DND-41 (cell line): ENCODE results near the gene RND1.
"Not testable (repeated sequence)": the region's sequence is repeated elsewhere in the genome, so short reads cannot be mapped to it uniquely, and the experiment has no call there.

Source experiments
- ATAC-seq: fragments of 200-7000 bp; cut with Tn5 transposase; 3 replicates; pipeline ENCODE4 v1.9.1; 2021; ENCODE audit warnings: low read depth; ENCODE audit not compliant: insufficient read depth
- DNase-seq: peaks from one replicate; pipeline ENCODE4 v3.0.0-alpha.2; 2020
- H2AFZ ChIP-seq: 2 replicates; pipeline ENCODE4 v1.6.0; 2012; ENCODE audit warnings: low read depth, low read length
- H3K27ac ChIP-seq: 2 replicates; pipeline ENCODE4 v1.5.1; 2012; ENCODE audit warnings: low read length, inconsistent platforms
- H3K27me3 ChIP-seq: fragments of 200-600 bp; sonication (generic); 2 replicates; pipeline ENCODE4 v1.6.0; 2012; ENCODE audit warnings: low read length, mild to moderate bottlenecking, inconsistent platforms; ENCODE audit not compliant: insufficient read depth, poor library complexity
- H3K36me3 ChIP-seq: 2 replicates; pipeline ENCODE4 v1.5.1; 2012; ENCODE audit warnings: low read length, inconsistent platforms; ENCODE audit not compliant: insufficient read depth
- H3K4me1 ChIP-seq: 2 replicates; pipeline ENCODE4 v1.5.1; 2012; ENCODE audit warnings: mild to moderate bottlenecking, low read length; ENCODE audit not compliant: insufficient read depth
- H3K4me2 ChIP-seq: 2 replicates; pipeline ENCODE4 v1.6.0; 2012; ENCODE audit warnings: mild to moderate bottlenecking, moderate library complexity, low read length, inconsistent platforms; ENCODE audit not compliant: insufficient read depth
- H3K4me3 ChIP-seq, 2 experiments: fragments of 200-600 bp in 1 of 2; shearing (Covaris generic) in 1 of 2; 2 replicates each; pipeline ENCODE4 v1.5.1; 2012 to 2016; ENCODE audit warnings: inconsistent platforms in 2 of 2, low read length in 2 of 2, mild to moderate bottlenecking in 2 of 2, low read depth in 1 of 2, moderate library complexity in 1 of 2
- H3K79me2 ChIP-seq: 2 replicates; pipeline ENCODE4 v1.6.0; 2012; ENCODE audit warnings: low read length, inconsistent platforms; ENCODE audit not compliant: insufficient read depth
- H3K9ac ChIP-seq: 2 replicates; pipeline ENCODE4 v1.6.0; 2012; ENCODE audit warnings: low read depth, mild to moderate bottlenecking, inconsistent platforms, low read length, moderate library complexity
- H3K9me3 ChIP-seq: 2 replicates; pipeline ENCODE4 v1.5.1; 2012; ENCODE audit warnings: low read length, moderate library complexity, mild to moderate bottlenecking, inconsistent platforms; ENCODE audit not compliant: insufficient read depth, severe bottlenecking
- H4K20me1 ChIP-seq: 2 replicates; pipeline ENCODE4 v1.6.0; 2012; ENCODE audit warnings: low read length; ENCODE audit not compliant: insufficient read depth
- CTCF ChIP-seq: IDR thresholded peaks from 2 replicates; pipeline ENCODE4 v1.5.1; 2012; ENCODE audit warnings: borderline replicate concordance, low read length, moderate library complexity, mild to moderate bottlenecking; ENCODE audit not compliant: poor library complexity, severe bottlenecking; ENCODE audit errors: extremely low read depth
- EZH2 ChIP-seq: IDR thresholded peaks from 3 replicates; pipeline ENCODE4 v1.6.1; 2012; ENCODE audit warnings: borderline replicate concordance, low read depth, mild to moderate bottlenecking, moderate library complexity, low read length, inconsistent platforms; ENCODE audit not compliant: severe bottlenecking

The RND1 gene

DNA sequence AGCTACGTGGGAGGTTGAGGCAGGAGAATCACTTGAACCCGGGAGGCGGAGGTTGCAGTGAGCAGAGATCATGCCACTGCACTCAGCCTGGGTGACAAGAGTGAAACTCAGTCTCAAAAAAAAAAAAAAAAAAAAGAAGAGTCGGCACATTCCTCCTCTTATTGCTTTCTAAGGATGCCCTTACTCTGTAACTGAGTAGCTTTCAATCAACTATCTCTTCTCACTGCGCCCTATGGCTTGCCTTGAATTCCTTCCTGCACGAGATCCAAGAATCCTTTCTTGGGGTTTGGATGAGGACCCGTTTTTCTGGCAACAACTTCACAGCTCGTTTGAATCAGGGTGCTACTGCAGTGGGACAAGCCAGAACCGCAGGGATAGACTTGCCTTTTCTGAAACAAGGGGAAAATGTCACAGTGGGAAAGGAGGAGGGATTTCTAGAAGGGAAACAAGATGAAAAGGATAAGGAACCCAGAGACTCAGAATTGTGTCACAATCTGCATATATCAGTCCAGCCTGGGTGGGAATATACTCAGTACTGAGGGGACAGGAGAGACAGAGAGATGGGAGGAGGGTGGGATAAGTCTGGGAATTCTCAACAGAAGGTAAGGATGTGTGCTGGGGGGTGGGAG is 16.1 kb upstream of the RND1 start:
- ATAC-seq, result no peak
- no peaks in the 10 kb centered on the region for H3K36me3 ChIP-seq
- no peak overlapping the region for H3K27ac ChIP-seq
- no peaks in the 10 kb centered on the region for H3K4me1 ChIP-seq
- no peak overlapping the region for H3K4me3 ChIP-seq
- peaks cover 31% of the 10 kb centered on the region for H3K27me3 ChIP-seq
- H3K9ac ChIP-seq, result no peak overlapping the region
- DNase-seq, result no peak
- no peaks in the 10 kb centered on the region for H3K9me3 ChIP-seq
- H2AFZ ChIP-seq, result no peak overlapping the region
- no peak for TF ChIP-seq CTCF
- no peak for TF ChIP-seq EZH2
- H4K20me1 ChIP-seq, result no peaks in the 10 kb centered on the region
- H3K4me2 ChIP-seq, result no peak overlapping the region
- H3K79me2 ChIP-seq, result no peaks in the 10 kb centered on the region

GRCh38 chr12:48880647-48881046 is 15.0 kb upstream of the RND1 start:
- Histone ChIP-seq H3K4me3 (no peak overlapping the region), H3K4me2 (no peak overlapping the region), H3K27ac (no peak overlapping the region), H4K20me1 (no peaks in the 10 kb centered on the region), H3K9me3 (no peaks in the 10 kb centered on the region), H3K9ac (no peak overlapping the region), H3K79me2 (no peaks in the 10 kb centered on the region), H3K36me3 (no peaks in the 10 kb centered on the region), H3K4me1 (no peaks in the 10 kb centered on the region), H2AFZ (no peak overlapping the region), H3K27me3 (peaks cover 31% of the 10 kb centered on the region)
- ATAC-seq (no peak), DNase-seq (no peak)
- TF ChIP-seq EZH2, result no peak
- TF ChIP-seq CTCF, result no peak

- Histone ChIP-seq H4K20me1 (no peaks in the 10 kb centered on the region), H2AFZ (no peak overlapping the region), H3K36me3 (no peaks in the 10 kb centered on the region), H3K9me3 (no peaks in the 10 kb centered on the region), H3K4me1 (no peaks in the 10 kb centered on the region), H3K79me2 (no peaks in the 10 kb centered on the region), H3K9ac (no peak overlapping the region), H3K27ac (no peak overlapping the region), H3K4me3 (no peak overlapping the region), H3K4me2 (no peak overlapping the region), H3K27me3 (peaks cover 24% of the 10 kb centered on the region)
- TF ChIP-seq EZH2 (no peak), CTCF (no peak)
- ATAC-seq, result no peak
- DNase-seq, result no peak
Observed at GRCh38 chr12:48878548-48878947, 12.9 kb upstream of the RND1 start.

DNA sequence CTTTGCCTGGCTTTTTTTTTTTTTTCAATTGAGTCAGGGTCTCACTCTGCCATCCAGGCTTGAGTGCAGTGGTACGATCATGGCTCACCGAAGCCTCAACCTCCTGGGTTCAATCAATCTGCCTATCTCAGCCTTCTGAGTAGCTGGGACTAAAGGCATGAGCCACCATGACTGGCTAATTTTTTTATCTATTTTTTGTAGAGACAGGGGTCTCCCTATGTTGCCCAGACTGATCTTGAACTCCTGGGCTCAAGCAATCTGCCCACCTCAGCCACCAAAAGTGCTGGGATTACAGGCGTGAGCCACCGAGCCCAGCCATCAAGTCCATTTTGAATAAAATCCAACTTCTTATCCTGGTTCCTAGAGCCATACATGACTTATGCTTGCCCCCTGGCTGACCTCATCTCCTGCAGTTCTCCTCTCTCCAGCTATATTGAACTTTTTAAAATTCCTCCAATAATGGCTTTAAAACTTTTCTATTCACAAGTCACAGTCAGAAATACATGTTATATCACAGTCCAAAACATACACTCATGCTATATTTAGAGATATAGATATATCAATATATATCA is 10.4 kb upstream of the RND1 start:
- Histone ChIP-seq H4K20me1 (no peaks in the 10 kb centered on the region), H3K27me3 (peaks cover 8% of the 10 kb centered on the region), H3K4me2 (no peak overlapping the region), H3K9ac (no peak overlapping the region), H2AFZ (no peak overlapping the region), H3K79me2 (no peaks in the 10 kb centered on the region), H3K4me3 (no peak overlapping the region), H3K4me1 (no peaks in the 10 kb centered on the region), H3K9me3 (no peaks in the 10 kb centered on the region), H3K27ac (no peak overlapping the region), H3K36me3 (no peaks in the 10 kb centered on the region)
- TF ChIP-seq CTCF (no peak), EZH2 (no peak)
- ATAC-seq, result no peak
- no peak for DNase-seq

GRCh38 chr12:48873534-48873933 is 7.9 kb upstream of the RND1 start:
- H2AFZ ChIP-seq, H3K27ac ChIP-seq, H3K4me3 ChIP-seq, H3K36me3 ChIP-seq, H3K9ac ChIP-seq, H4K20me1 ChIP-seq, H3K4me2 ChIP-seq, H3K79me2 ChIP-seq, DNase-seq, H3K27me3 ChIP-seq, H3K4me1 ChIP-seq, H3K9me3 ChIP-seq, ATAC-seq: not testable (repeated sequence)
